Esophagus muscularis mucosa (tissue), 4 donors: ENCODE measurements around the gene PAQR9.

ENCODE experiments used
- CTCF ChIP-seq, 3 experiments: fragments of 200-600 bp in 2 of 3; fragments of 450-650 bp in 1 of 3; sonication (generic) in 2 of 3; IDR thresholded peaks; one replicate each; pipeline ENCODE4 v1.5.1; 2017 to 2019; ENCODE audit warnings: antibody characterized with exemption in 3 of 3, mild to moderate bottlenecking in 2 of 3, moderate library complexity in 1 of 3
- EP300 ChIP-seq: sonication (generic); formaldehyde crosslinking; IDR thresholded peaks from one replicate; pipeline ENCODE4 v1.6.1; 2017; ENCODE audit warnings: antibody characterized with exemption
- POLR2A ChIP-seq: fragments of 450-650 bp; IDR thresholded peaks from one replicate; pipeline ENCODE4 v1.6.1; 2017; ENCODE audit warnings: antibody characterized with exemption, moderate library complexity, mild to moderate bottlenecking, low read depth
- POLR2AphosphoS5 ChIP-seq, 2 donors: sonication (generic); formaldehyde crosslinking; IDR thresholded peaks; one replicate each; pipeline ENCODE4 v1.6.1; 2017; ENCODE audit warnings: antibody characterized with exemption in 2 of 2

- TF ChIP-seq EP300 = no peak
- no peak for TF ChIP-seq POLR2A
- TF ChIP-seq CTCF (IDR thresholded peaks at IDR 0.05) = no peak
- TF ChIP-seq POLR2AphosphoS5 (IDR thresholded peaks at IDR 0.05) = no peak
Measured at GRCh38 chr3:142982038-142982773, 18.7 kb upstream of the PAQR9 start.
